OCI-M2 (cell line): ENCODE measurements around the gene ERICH6.
A peak's percentile ranks its signal among the peaks of the same experiment; 100 is the strongest.

Source experiments
- DNase-seq: peaks from one replicate; lab custom pipeline; 2025; ENCODE audit not compliant: unreplicated experiment; lab: John Stamatoyannopoulos, UW

The ERICH6 gene

GRCh38 chr3:150703756-150704344 lies at the start of gene ERICH6:
Gene ERICH6, minus strand, starts transcription at chr3:150703920. Its CDS starts 22 bp downstream, at chr3:150703898.
- DNase-seq: peak; percentile 27

GRCh38 chr3:150751781-150752263 lies 48.1 kb upstream of the ERICH6 start:
- DNase-seq: no peak

- DNase-seq: no peak
Measured at GRCh38 chr3:150749255-150749654, 45.5 kb upstream of the ERICH6 start.

GRCh38 chr3:150748684-150749047 lies 44.9 kb upstream of the ERICH6 start:
- no peak for DNase-seq

GRCh38 chr3:150747886-150748683 lies 44.4 kb upstream of the ERICH6 start:
- no peak for DNase-seq

- no peak for DNase-seq
Measured at GRCh38 chr3:150746791-150747590, 43.3 kb upstream of the ERICH6 start.

- no peak for DNase-seq
Measured at GRCh38 chr3:150745832-150746231, 42.1 kb upstream of the ERICH6 start.

GRCh38 chr3:150744919-150745211 lies 41.1 kb upstream of the ERICH6 start:
- DNase-seq: no peak

GRCh38 chr3:150744041-150744918 lies 40.6 kb upstream of the ERICH6 start:
- no peak for DNase-seq

- no peak for DNase-seq
Measured at GRCh38 chr3:150743508-150743907, 39.8 kb upstream of the ERICH6 start.

GRCh38 chr3:150742679-150743078 lies 39.0 kb upstream of the ERICH6 start:
- no peak for DNase-seq

GRCh38 chr3:150742141-150742523 lies 38.4 kb upstream of the ERICH6 start:
- no peak for DNase-seq

- DNase-seq: no peak
Measured at GRCh38 chr3:150741497-150742140, 37.9 kb upstream of the ERICH6 start.

GRCh38 chr3:150740733-150741496 lies 37.2 kb upstream of the ERICH6 start:
- DNase-seq: no peak

- DNase-seq: no peak
Measured at GRCh38 chr3:150739877-150740645, 36.3 kb upstream of the ERICH6 start.

- DNase-seq: no peak
Measured at GRCh38 chr3:150739200-150739863, 35.6 kb upstream of the ERICH6 start.

GRCh38 chr3:150738688-150739087 lies 35.0 kb upstream of the ERICH6 start:
- no peak for DNase-seq

GRCh38 chr3:150737874-150738679 lies 34.4 kb upstream of the ERICH6 start:
- DNase-seq: no peak
